Type B pancreatic cell (in vitro differentiated cells): Measurements from ENCODE around the gene CKAP4. TPM values are rescaled to one million over a fixed set of nuclear protein-coding genes. Genes with fewer than 3 reads are reported as not detected.

Source experiments
- DNase-seq: peaks from one replicate; pipeline ENCODE4 v3.0.0; 2021; ENCODE audit warnings: mixed read lengths; ENCODE audit not compliant: unreplicated experiment; ENCODE audit errors: extremely low spot score
- H3K27ac Mint-ChIP-seq: 2 replicates; pipeline ENCODE4 v1.8.0; 2021; ENCODE audit warnings: mild to moderate bottlenecking, mixed read lengths
- H3K27me3 Mint-ChIP-seq: 2 replicates; pipeline ENCODE4 v1.8.0; 2021; ENCODE audit warnings: mixed read lengths
- H3K36me3 Mint-ChIP-seq: 2 replicates; pipeline ENCODE4 v1.8.0; 2021; ENCODE audit warnings: mixed read lengths
- H3K4me1 Mint-ChIP-seq: one replicate; pipeline ENCODE4 v1.8.0; 2021; ENCODE audit warnings: mixed read lengths; ENCODE audit not compliant: unreplicated experiment
- H3K4me3 Mint-ChIP-seq: 2 replicates; pipeline ENCODE4 v1.8.0; 2021; ENCODE audit warnings: mild to moderate bottlenecking, mixed read lengths
- H3K9me3 Mint-ChIP-seq: 2 replicates; pipeline ENCODE4 v1.8.0; 2021; ENCODE audit warnings: mixed read lengths
- total RNA-seq: library from RNA; stranded (reverse); gene quantifications from 2 replicates; pipeline ENCODE4 v1.2.1, GENCODE V29; 2021; ENCODE audit warnings: low replicate concordance
- TF ChIP-seq, protein P1 (sequence below): fragments of 200-600 bp; sonication (generic); conservative IDR thresholded peaks from 2 replicates; pipeline ENCODE4 v1.5.0; 2021; ENCODE audit warnings: antibody characterized with exemption, mild to moderate bottlenecking

The CKAP4 gene
- total RNA-seq, 1 donor from 2014 or later, result 95.9 TPM

DNA sequence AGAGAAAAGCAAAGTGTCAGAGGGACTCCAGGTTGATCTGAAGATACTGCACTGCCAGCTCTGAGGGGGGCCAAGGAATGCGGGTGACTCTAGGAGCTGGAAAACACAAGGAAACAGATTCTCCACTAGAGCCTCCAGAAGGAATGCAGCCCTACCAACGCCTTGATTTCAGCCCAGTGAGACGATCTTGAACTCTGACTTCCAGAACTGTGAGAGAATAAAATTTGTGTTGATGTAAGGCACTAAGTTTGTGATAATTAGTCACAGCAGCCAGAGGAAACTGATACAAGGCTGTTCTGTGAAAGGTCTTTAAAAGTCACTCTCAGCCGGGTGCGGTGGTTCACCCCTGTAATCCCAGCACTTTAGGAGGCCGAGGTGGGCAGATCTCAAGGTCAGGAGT lies 34.2 kb downstream of the CKAP4 start:
- TF ChIP-seq, protein P1, sequence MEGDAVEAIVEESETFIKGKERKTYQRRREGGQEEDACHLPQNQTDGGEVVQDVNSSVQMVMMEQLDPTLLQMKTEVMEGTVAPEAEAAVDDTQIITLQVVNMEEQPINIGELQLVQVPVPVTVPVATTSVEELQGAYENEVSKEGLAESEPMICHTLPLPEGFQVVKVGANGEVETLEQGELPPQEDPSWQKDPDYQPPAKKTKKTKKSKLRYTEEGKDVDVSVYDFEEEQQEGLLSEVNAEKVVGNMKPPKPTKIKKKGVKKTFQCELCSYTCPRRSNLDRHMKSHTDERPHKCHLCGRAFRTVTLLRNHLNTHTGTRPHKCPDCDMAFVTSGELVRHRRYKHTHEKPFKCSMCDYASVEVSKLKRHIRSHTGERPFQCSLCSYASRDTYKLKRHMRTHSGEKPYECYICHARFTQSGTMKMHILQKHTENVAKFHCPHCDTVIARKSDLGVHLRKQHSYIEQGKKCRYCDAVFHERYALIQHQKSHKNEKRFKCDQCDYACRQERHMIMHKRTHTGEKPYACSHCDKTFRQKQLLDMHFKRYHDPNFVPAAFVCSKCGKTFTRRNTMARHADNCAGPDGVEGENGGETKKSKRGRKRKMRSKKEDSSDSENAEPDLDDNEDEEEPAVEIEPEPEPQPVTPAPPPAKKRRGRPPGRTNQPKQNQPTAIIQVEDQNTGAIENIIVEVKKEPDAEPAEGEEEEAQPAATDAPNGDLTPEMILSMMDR, result no peak
- Mint-ChIP-seq H3K36me3 (no peaks in the 10 kb centered on the region), H3K9me3 (peaks cover 5% of the 10 kb centered on the region), H3K4me3 (no peak overlapping the region), H3K4me1 (peaks cover 7% of the 10 kb centered on the region), H3K27ac (no peak overlapping the region), H3K27me3 (peaks cover 21% of the 10 kb centered on the region)
- DNase-seq, result no peak

DNA sequence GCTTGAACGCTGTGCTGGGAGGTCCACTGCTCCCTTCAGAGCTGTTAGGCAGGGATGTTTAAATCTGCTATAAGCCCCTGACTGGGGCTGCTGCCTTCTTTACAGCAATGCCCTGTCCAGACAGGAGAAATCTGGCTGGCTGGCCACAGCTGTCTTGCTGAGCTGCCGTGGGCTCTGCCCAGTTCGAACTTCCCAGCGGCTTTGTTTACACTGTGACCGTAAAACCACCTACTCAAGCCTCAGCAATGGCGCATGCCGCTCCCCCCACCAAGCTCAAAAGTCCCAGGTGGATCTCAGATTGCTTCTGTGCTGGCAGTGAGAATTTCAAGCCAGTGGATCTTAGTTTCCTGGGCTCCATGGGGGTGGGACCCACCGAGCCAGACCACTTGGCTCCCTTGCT lies 35.8 kb downstream of the CKAP4 start:
- no peak for DNase-seq
- H3K4me3 Mint-ChIP-seq, result no peak overlapping the region
- peaks cover 7% of the 10 kb centered on the region for H3K4me1 Mint-ChIP-seq
- H3K36me3 Mint-ChIP-seq, result no peaks in the 10 kb centered on the region
- peaks cover 29% of the 10 kb centered on the region for H3K27me3 Mint-ChIP-seq
- no peak overlapping the region for H3K27ac Mint-ChIP-seq
- no peaks in the 10 kb centered on the region for H3K9me3 Mint-ChIP-seq
- TF ChIP-seq, protein P1, result no peak

DNA sequence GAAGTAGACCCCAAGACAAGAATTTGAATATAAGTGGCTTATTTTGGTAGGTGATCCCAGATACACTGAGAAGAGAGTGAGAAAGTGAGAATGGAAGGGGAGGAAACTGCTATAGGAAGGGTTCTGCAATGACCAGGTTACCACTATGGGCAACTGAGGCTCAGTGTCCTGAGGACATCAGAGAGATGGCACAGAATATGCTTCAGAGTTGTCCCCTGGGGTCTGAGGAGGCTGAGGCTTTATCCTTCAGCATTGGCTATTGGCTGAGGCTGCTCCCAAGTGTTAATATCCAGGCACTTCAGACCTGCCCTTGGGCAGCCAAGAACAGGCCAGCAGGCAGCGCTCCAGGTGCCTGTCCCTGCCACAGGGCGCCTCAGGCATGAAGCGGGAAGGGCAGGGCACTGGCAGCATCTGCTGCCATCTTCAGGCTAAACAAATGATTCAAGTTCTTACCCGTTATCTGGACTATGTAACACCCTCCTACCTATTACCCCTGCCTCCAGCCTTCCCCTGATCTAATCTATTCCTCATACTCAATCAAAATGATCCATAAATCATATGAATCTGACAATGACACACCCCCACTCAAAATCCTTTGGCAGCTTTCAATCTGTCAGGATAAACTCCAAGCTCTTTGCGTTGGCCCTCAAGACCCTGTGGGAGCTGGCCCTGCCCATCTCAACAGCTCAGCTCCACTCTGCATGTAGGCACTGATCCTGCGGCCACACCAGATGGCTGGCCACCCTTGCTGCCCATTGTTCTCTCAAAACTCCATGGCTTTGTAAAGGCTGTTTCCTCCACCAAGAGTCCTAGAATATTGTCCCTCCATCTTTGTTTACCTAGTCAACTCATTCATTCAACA lies 42.4 kb downstream of the CKAP4 start:
- Mint-ChIP-seq H3K36me3 (no peaks in the 10 kb centered on the region), H3K9me3 (no peaks in the 10 kb centered on the region), H3K4me1 (no peaks in the 10 kb centered on the region), H3K4me3 (no peak overlapping the region), H3K27me3 (peaks cover 18% of the 10 kb centered on the region), H3K27ac (no peak overlapping the region)
- no peak for DNase-seq
- TF ChIP-seq, protein P1, result no peak

DNA sequence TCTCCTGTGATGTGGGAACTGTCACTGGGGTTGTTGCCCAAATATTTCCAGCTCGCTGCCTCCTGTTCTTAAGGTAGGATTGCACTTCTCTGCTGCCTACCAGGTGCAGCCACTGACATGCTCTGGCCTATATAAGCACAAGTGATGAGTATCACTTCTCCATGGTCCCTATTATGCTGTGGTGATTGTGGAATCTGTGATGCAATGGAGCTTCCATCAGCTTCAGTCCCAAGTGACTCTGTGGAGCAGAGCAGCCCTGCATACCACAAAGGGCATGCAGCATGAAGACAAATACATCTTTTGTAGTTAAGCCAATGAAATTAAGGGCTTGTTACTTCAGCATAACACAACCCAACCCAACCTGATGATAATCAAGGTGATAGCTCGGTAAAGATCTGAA lies 43.5 kb downstream of the CKAP4 start:
- TF ChIP-seq, protein P1, result no peak
- Mint-ChIP-seq H3K4me1 (no peaks in the 10 kb centered on the region), H3K27me3 (peaks cover 10% of the 10 kb centered on the region), H3K4me3 (no peak overlapping the region), H3K9me3 (no peaks in the 10 kb centered on the region), H3K27ac (no peak overlapping the region), H3K36me3 (no peaks in the 10 kb centered on the region)
- DNase-seq, result no peak

DNA sequence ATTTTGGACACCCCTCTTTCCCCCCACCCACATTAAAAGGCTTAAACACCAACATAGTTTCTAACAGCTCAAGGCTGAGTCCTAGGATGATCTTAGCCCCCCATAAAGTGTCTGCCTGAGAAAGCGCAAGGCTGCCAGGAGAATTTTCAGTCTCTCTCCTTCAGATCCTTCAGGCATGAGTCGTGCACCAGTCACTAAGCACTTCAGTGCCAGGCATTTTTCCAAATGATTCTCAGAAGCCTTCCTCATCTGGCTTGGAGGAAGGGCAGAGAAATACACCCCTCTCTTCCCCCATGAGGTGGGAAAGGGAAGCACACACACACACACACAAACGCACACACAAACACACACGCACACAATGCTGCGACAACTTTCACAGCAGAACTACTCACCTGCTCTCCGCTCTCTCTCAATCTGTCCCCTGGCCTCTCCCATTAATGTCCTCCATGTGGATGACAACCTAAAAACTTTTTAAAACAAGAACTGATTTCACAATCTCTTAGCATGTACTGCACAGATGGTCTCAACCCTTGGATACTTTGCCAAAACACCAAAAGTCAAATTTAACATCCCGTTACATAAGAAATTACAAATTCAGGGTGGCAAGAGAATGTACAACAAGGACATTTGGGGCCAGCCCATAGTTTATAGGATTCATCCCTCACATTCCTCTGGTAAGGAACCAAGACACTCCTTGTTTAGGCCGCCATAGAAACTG lies 49.8 kb downstream of the CKAP4 start:
- TF ChIP-seq, protein P1, result no peak
- Mint-ChIP-seq H3K9me3 (no peaks in the 10 kb centered on the region), H3K4me1 (no peaks in the 10 kb centered on the region), H3K36me3 (no peaks in the 10 kb centered on the region), H3K4me3 (no peak overlapping the region), H3K27me3 (no peaks in the 10 kb centered on the region), H3K27ac (no peak overlapping the region)
- no peak for DNase-seq
